Activated T-cell treated with anti-CD3 and anti-CD28 coated beads, Interleukin-2, amount 50 U/mL, for 72 hours (primary cell): ENCODE measurements around the gene TUFT1. TPM values are rescaled to one million over a fixed set of nuclear protein-coding genes. Genes with fewer than 3 reads are reported as not detected.

ENCODE experiments used
- ATAC-seq, 2 donors: fragments of 150-1000 bp; cut with Tn5 transposase; replicated peaks in 1 of 2; 2 replicates each; pipeline ENCODE4 v1.10.0; 2021; ENCODE audit warnings: moderate library complexity in 2 of 2, mild to moderate bottlenecking in 1 of 2
- DNase-seq, 2 donors: peaks; one replicate each; pipeline ENCODE4 v3.0.0; 2021 to 2022; ENCODE audit warnings: mixed read lengths in 1 of 2
- H3K27ac Mint-ChIP-seq: one replicate; pipeline ENCODE4 v1.8.0; 2022; ENCODE audit warnings: mild to moderate bottlenecking, moderate library complexity, mixed read lengths
- H3K27me3 Mint-ChIP-seq: one replicate; pipeline ENCODE4 v1.8.0; 2022; ENCODE audit warnings: low read depth, mixed read lengths
- H3K36me3 Mint-ChIP-seq, 2 donors: one replicate each; pipeline ENCODE4 v1.8.0; 2022; ENCODE audit warnings: mixed read lengths in 2 of 2, mild to moderate bottlenecking in 1 of 2; ENCODE audit not compliant: insufficient read depth in 2 of 2
- H3K4me1 Mint-ChIP-seq: one replicate; pipeline ENCODE4 v1.8.0; 2022; ENCODE audit warnings: low read depth, mixed read lengths
- H3K4me3 Mint-ChIP-seq, 2 donors: one replicate each; pipeline ENCODE4 v1.8.0; 2022; ENCODE audit warnings: mild to moderate bottlenecking in 2 of 2, mixed read lengths in 2 of 2, moderate library complexity in 2 of 2
- H3K9me3 Mint-ChIP-seq, 2 donors: one replicate each; pipeline ENCODE4 v1.8.0; 2022; ENCODE audit warnings: mixed read lengths in 2 of 2
- total RNA-seq, 2 donors: library from RNA; stranded (reverse); gene quantifications; one replicate each; pipeline ENCODE4 v1.2.3, GENCODE V29; 2022

TUFT1 gene
- total RNA-seq, 2 donors from 2014 or later = 4.3 to 4.8 TPM

- no peaks in the 10 kb centered on the region for H3K27me3 Mint-ChIP-seq
- H3K4me3 Mint-ChIP-seq = no peak overlapping the region
- peaks cover 15% of the 10 kb centered on the region for H3K4me1 Mint-ChIP-seq
- no peak overlapping the region for H3K27ac Mint-ChIP-seq
- DNase-seq = no peak
- no peak for ATAC-seq
- H3K36me3 Mint-ChIP-seq = peaks cover 0 to 2% of the 10 kb centered on the region in 2 donors
- no peaks in the 10 kb centered on the region for H3K9me3 Mint-ChIP-seq
These were observed 84.7 kb downstream of the TUFT1 start for GRCh38 chr1:151624783-151625182.

GRCh38 chr1:151626740-151627334 lies 86.7 kb downstream of the TUFT1 start:
- ATAC-seq (no peak), DNase-seq (no peak)
- Mint-ChIP-seq H3K27ac (no peak overlapping the region), H3K36me3 (peaks cover 0 to 2% of the 10 kb centered on the region in 2 donors), H3K9me3 (no peaks in the 10 kb centered on the region), H3K4me1 (no peaks in the 10 kb centered on the region), H3K4me3 (no peak overlapping the region), H3K27me3 (no peaks in the 10 kb centered on the region)

DNA sequence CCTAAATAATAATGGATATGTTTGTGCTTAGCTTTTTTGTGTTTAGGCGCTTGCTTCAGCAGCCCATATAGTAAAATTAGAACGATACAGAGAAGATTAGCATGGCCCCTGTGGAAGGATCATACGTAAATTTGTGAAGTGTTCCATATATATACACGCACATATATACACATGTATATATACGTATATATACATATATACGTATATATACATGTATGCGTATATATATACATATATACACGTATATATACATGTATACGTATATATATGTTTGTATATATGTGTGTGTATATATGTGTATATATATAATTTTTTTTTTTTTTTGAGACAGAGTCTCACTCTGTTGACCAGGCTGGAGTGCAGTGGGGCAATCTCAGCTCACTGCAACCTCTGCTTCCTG lies 89.2 kb downstream of the TUFT1 start:
- DNase-seq (no peak), ATAC-seq (no peak)
- Mint-ChIP-seq H3K36me3 (peaks cover 0 to 2% of the 10 kb centered on the region in 2 donors), H3K9me3 (no peaks in the 10 kb centered on the region), H3K27me3 (no peaks in the 10 kb centered on the region), H3K4me1 (no peaks in the 10 kb centered on the region), H3K27ac (no peak overlapping the region), H3K4me3 (no peak overlapping the region)

Other genes with a start within 250 kb of the TUFT1 start
- gene PI4KB, start 212.9 kb upstream of the TUFT1 start, total RNA-seq = 10 to 100 TPM; 64.8 to 71.4 TPM
- 10 to 100 TPM; 67.6 to 95.4 TPM for gene RFX5, start 193.1 kb upstream of the TUFT1 start, total RNA-seq
- not detected for gene SELENBP1, start 167.6 kb upstream of the TUFT1 start, total RNA-seq
- gene PSMB4, start 140.7 kb upstream of the TUFT1 start, total RNA-seq = 100 to 1,000 TPM; 297 to 301 TPM
- gene POGZ, start 80.8 kb upstream of the TUFT1 start, total RNA-seq = 100 to 1,000 TPM; 116 to 140 TPM
- gene CGN, start 28.9 kb upstream of the TUFT1 start, total RNA-seq = 1 to 10 TPM in 1 of 2 donors, under 1 TPM in 1; 0.69 to 1.9 TPM
- gene SNX27, start 71.7 kb downstream of the TUFT1 start, total RNA-seq = 10 to 100 TPM; 30.3 to 34.8 TPM
- not detected for gene CELF3, start 176.5 kb downstream of the TUFT1 start, total RNA-seq
- gene RIIAD1, start 181.2 kb downstream of the TUFT1 start, total RNA-seq = not detected
- 100 to 1,000 TPM; 109 to 135 TPM for gene MRPL9, start 223.2 kb downstream of the TUFT1 start, total RNA-seq